Measurements from ENCODE around the gene CIZ1.
A peak's percentile ranks its signal among the peaks of the same experiment; 100 is the strongest.
"Not testable (repeated sequence)": the region's sequence is repeated elsewhere in the genome, so short reads cannot be mapped to it uniquely, and the experiment has no call there.

The CIZ1 gene

GRCh38 chr9:128141604-128142003, 49.8 kb downstream of the CIZ1 start:
- no peak overlapping the region for H3K9ac ChIP-seq (ENCODE audit: low read length in 2 of 2)
- no peaks in the 10 kb centered on the region for H3K9me3 ChIP-seq (ENCODE audit: control insufficient read depth in 2 of 2, low read length in 2 of 2)
- H3K4me3 ChIP-seq (ENCODE audit: low read length in 2 of 2), result no peak overlapping the region
- H3K27me3 ChIP-seq (ENCODE audit: control insufficient read depth in 1 of 2, insufficient read depth in 2 of 2, low read length in 2 of 2), result no peaks in the 10 kb centered on the region
- H3K36me3 ChIP-seq (ENCODE audit: control insufficient read depth in 2 of 2, insufficient read depth in 2 of 2, low read length in 2 of 2), result no peaks in the 10 kb centered on the region
- no peak overlapping the region for H3K27ac ChIP-seq (ENCODE audit: low read length)
- H3K4me1 ChIP-seq (ENCODE audit: control insufficient read depth, insufficient read depth, low read length), result no peaks in the 10 kb centered on the region

GRCh38 chr9:128139621-128140020, 51.8 kb downstream of the CIZ1 start:
- Histone ChIP-seq H3K9me3 (ENCODE audit: control insufficient read depth in 2 of 2, low read length in 2 of 2) (no peaks in the 10 kb centered on the region), H3K36me3 (ENCODE audit: control insufficient read depth in 2 of 2, insufficient read depth in 2 of 2, low read length in 2 of 2) (no peaks in the 10 kb centered on the region), H3K4me3 (ENCODE audit: low read length in 2 of 2) (no peak overlapping the region), H3K27ac (ENCODE audit: low read length) (no peak overlapping the region), H3K27me3 (ENCODE audit: control insufficient read depth in 1 of 2, insufficient read depth in 2 of 2, low read length in 2 of 2) (no peaks in the 10 kb centered on the region), H3K9ac (ENCODE audit: low read length in 2 of 2) (no peak overlapping the region), H3K4me1 (ENCODE audit: control insufficient read depth, insufficient read depth, low read length) (no peaks in the 10 kb centered on the region)

GRCh38 chr9:128138001-128138400, 53.4 kb downstream of the CIZ1 start:
- H3K4me3 ChIP-seq (ENCODE audit: low read length in 2 of 2), result no peak overlapping the region
- no peak overlapping the region for H3K27ac ChIP-seq (ENCODE audit: low read length)
- H3K4me1 ChIP-seq (ENCODE audit: control insufficient read depth, insufficient read depth, low read length), result no peaks in the 10 kb centered on the region
- no peaks in the 10 kb centered on the region for H3K36me3 ChIP-seq (ENCODE audit: control insufficient read depth in 2 of 2, insufficient read depth in 2 of 2, low read length in 2 of 2)
- no peaks in the 10 kb centered on the region for H3K27me3 ChIP-seq (ENCODE audit: control insufficient read depth in 1 of 2, insufficient read depth in 2 of 2, low read length in 2 of 2)
- no peak overlapping the region for H3K9ac ChIP-seq (ENCODE audit: low read length in 2 of 2)
- no peaks in the 10 kb centered on the region for H3K9me3 ChIP-seq (ENCODE audit: control insufficient read depth in 2 of 2, low read length in 2 of 2)

GRCh38 chr9:128136816-128137793, 54.3 kb downstream of the CIZ1 start:
- H3K9ac ChIP-seq (ENCODE audit: low read length in 2 of 2), result no peak overlapping the region
- H3K27ac ChIP-seq (ENCODE audit: low read length), result no peak overlapping the region
- H3K4me1 ChIP-seq (ENCODE audit: control insufficient read depth, insufficient read depth, low read length), result no peaks in the 10 kb centered on the region
- no peak overlapping the region for H3K4me3 ChIP-seq (ENCODE audit: low read length in 2 of 2)
- no peaks in the 10 kb centered on the region for H3K27me3 ChIP-seq (ENCODE audit: control insufficient read depth in 1 of 2, insufficient read depth in 2 of 2, low read length in 2 of 2)
- no peaks in the 10 kb centered on the region for H3K36me3 ChIP-seq (ENCODE audit: control insufficient read depth in 2 of 2, insufficient read depth in 2 of 2, low read length in 2 of 2)
- no peaks in the 10 kb centered on the region for H3K9me3 ChIP-seq (ENCODE audit: control insufficient read depth in 2 of 2, low read length in 2 of 2)

- not testable (repeated sequence) for H3K4me1 ChIP-seq (ENCODE audit: control insufficient read depth, insufficient read depth, low read length); H3K9me3 ChIP-seq (ENCODE audit: control insufficient read depth in 2 of 2, low read length in 2 of 2); H3K27me3 ChIP-seq (ENCODE audit: control insufficient read depth in 1 of 2, insufficient read depth in 2 of 2, low read length in 2 of 2); H3K36me3 ChIP-seq (ENCODE audit: control insufficient read depth in 2 of 2, insufficient read depth in 2 of 2, low read length in 2 of 2); H3K27ac ChIP-seq (ENCODE audit: low read length); H3K4me3 ChIP-seq (ENCODE audit: low read length in 2 of 2); H3K9ac ChIP-seq (ENCODE audit: low read length in 2 of 2)
These were observed 55.8 kb downstream of the CIZ1 start for GRCh38 chr9:128135561-128135960.

- not testable (repeated sequence) for H3K27ac ChIP-seq (ENCODE audit: low read length)
These were observed 59.2 kb downstream of the CIZ1 start for GRCh38 chr9:128132139-128132538.

GRCh38 chr9:128131346-128131745, 60.0 kb downstream of the CIZ1 start:
- not testable (repeated sequence) for H3K9ac ChIP-seq (ENCODE audit: low read length in 2 of 2); H3K4me3 ChIP-seq (ENCODE audit: low read length in 2 of 2); H3K36me3 ChIP-seq (ENCODE audit: control insufficient read depth in 2 of 2, insufficient read depth in 2 of 2, low read length in 2 of 2); H3K27me3 ChIP-seq (ENCODE audit: control insufficient read depth in 1 of 2, insufficient read depth in 2 of 2, low read length in 2 of 2); H3K9me3 ChIP-seq (ENCODE audit: control insufficient read depth in 2 of 2, low read length in 2 of 2); H3K27ac ChIP-seq (ENCODE audit: low read length)
- H3K4me1 ChIP-seq (ENCODE audit: control insufficient read depth, insufficient read depth, low read length), result peaks cover 18% of the 10 kb centered on the region

More at GRCh38 chr9:128132139-128132538, 59.2 kb downstream of the CIZ1 start:
- peaks cover 11% of the 10 kb centered on the region for H3K4me1 ChIP-seq (ENCODE audit: control insufficient read depth, insufficient read depth, low read length)
- not testable (repeated sequence) for H3K27me3 ChIP-seq (ENCODE audit: control insufficient read depth in 1 of 2, insufficient read depth in 2 of 2, low read length in 2 of 2); H3K36me3 ChIP-seq (ENCODE audit: control insufficient read depth in 2 of 2, insufficient read depth in 2 of 2, low read length in 2 of 2); H3K4me3 ChIP-seq (ENCODE audit: low read length in 2 of 2); H3K9ac ChIP-seq (ENCODE audit: low read length in 2 of 2); H3K9me3 ChIP-seq (ENCODE audit: control insufficient read depth in 2 of 2, low read length in 2 of 2)

- H3K9me3 ChIP-seq (ENCODE audit: control insufficient read depth in 2 of 2, low read length in 2 of 2); H3K27me3 ChIP-seq (ENCODE audit: control insufficient read depth in 1 of 2, insufficient read depth in 2 of 2, low read length in 2 of 2); H3K27ac ChIP-seq (ENCODE audit: low read length); H3K9ac ChIP-seq (ENCODE audit: low read length in 2 of 2); H3K36me3 ChIP-seq (ENCODE audit: control insufficient read depth in 2 of 2, insufficient read depth in 2 of 2, low read length in 2 of 2); H3K4me3 ChIP-seq (ENCODE audit: low read length in 2 of 2): not testable (repeated sequence)
- peaks cover 25% of the 10 kb centered on the region for H3K4me1 ChIP-seq (ENCODE audit: control insufficient read depth, insufficient read depth, low read length)
These were observed 60.7 kb downstream of the CIZ1 start for GRCh38 chr9:128130651-128131050.

GRCh38 chr9:128129976-128130590, 61.3 kb downstream of the CIZ1 start:
- H3K4me3 ChIP-seq (ENCODE audit: low read length in 2 of 2); H3K9ac ChIP-seq (ENCODE audit: low read length in 2 of 2); H3K9me3 ChIP-seq (ENCODE audit: control insufficient read depth in 2 of 2, low read length in 2 of 2); H3K27me3 ChIP-seq (ENCODE audit: control insufficient read depth in 1 of 2, insufficient read depth in 2 of 2, low read length in 2 of 2); H3K27ac ChIP-seq (ENCODE audit: low read length); H3K36me3 ChIP-seq (ENCODE audit: control insufficient read depth in 2 of 2, insufficient read depth in 2 of 2, low read length in 2 of 2): not testable (repeated sequence)
- H3K4me1 ChIP-seq (ENCODE audit: control insufficient read depth, insufficient read depth, low read length), result peaks cover 31% of the 10 kb centered on the region

- Histone ChIP-seq H3K36me3 (ENCODE audit: control insufficient read depth in 2 of 2, insufficient read depth in 2 of 2, low read length in 2 of 2) (peaks cover 0 to 3% of the 10 kb centered on the region in 2 donors), H3K4me3 (ENCODE audit: low read length in 2 of 2) (peak overlapping the region; percentile 81 to 94), H3K9me3 (ENCODE audit: control insufficient read depth in 2 of 2, low read length in 2 of 2) (no peaks in the 10 kb centered on the region), H3K27me3 (ENCODE audit: control insufficient read depth in 1 of 2, insufficient read depth in 2 of 2, low read length in 2 of 2) (no peaks in the 10 kb centered on the region), H3K9ac (ENCODE audit: low read length in 2 of 2) (peak overlapping the region; percentile 75), H3K4me1 (ENCODE audit: control insufficient read depth, insufficient read depth, low read length) (peaks cover 34% of the 10 kb centered on the region), H3K27ac (ENCODE audit: low read length) (peak overlapping the region; percentile 93)
These were observed 62.4 kb downstream of the CIZ1 start for GRCh38 chr9:128128836-128129590.
